Measurements from ENCODE around the gene PDE4C.

The PDE4C gene

GRCh38 chr19:18225702-18226468, at the start of gene PDE4C:
TSS of gene PDE4C (minus strand) at chr19:18226438. CDS start at chr19:18226415, 23 bp downstream.
- peak in 1 of 2 experiments; percentile 19 for DNase-seq

GRCh38 chr19:18274781-18275356, 48.6 kb upstream of the PDE4C start:
- no peak for DNase-seq

GRCh38 chr19:18274219-18274780, 48.1 kb upstream of the PDE4C start, which contains the start of gene IQCN:
TSS of gene IQCN (minus strand) at chr19:18274452. CDS start at chr19:18269478, 4,974 bp downstream.
- DNase-seq, result no peak

- no peak for DNase-seq
Observed at GRCh38 chr19:18273561-18274218, 47.5 kb upstream of the PDE4C start.

GRCh38 chr19:18271433-18271841, 45.2 kb upstream of the PDE4C start:
- no peak for DNase-seq

- DNase-seq, result no peak
Observed at GRCh38 chr19:18270326-18270725, 44.1 kb upstream of the PDE4C start.

- DNase-seq, result no peak
Observed at GRCh38 chr19:18269070-18269723, 43.0 kb upstream of the PDE4C start.

GRCh38 chr19:18266771-18267686, 40.8 kb upstream of the PDE4C start:
- no peak for DNase-seq

GRCh38 chr19:18265582-18265981, 39.3 kb upstream of the PDE4C start:
- DNase-seq, result no peak

GRCh38 chr19:18264971-18265540, 38.8 kb upstream of the PDE4C start:
- no peak for DNase-seq

- no peak for DNase-seq
Observed at GRCh38 chr19:18264137-18264854, 38.1 kb upstream of the PDE4C start.

GRCh38 chr19:18263324-18264136, 37.3 kb upstream of the PDE4C start:
- no peak for DNase-seq

GRCh38 chr19:18262917-18263316, 36.7 kb upstream of the PDE4C start:
- DNase-seq, result no peak

GRCh38 chr19:18262144-18262543, 35.9 kb upstream of the PDE4C start:
- DNase-seq, result no peak

GRCh38 chr19:18261474-18261873, 35.2 kb upstream of the PDE4C start:
- no peak for DNase-seq

GRCh38 chr19:18259893-18260292, 33.7 kb upstream of the PDE4C start:
- DNase-seq, result no peak

- no peak for DNase-seq
Observed at GRCh38 chr19:18257503-18258470, 31.5 kb upstream of the PDE4C start.

All from NCI-H526 (cell line).